Measurements from ENCODE around the gene ZNF423. TPM values are rescaled to one million over a fixed set of nuclear protein-coding genes. Genes with fewer than 3 reads are reported as not detected.

Gene ZNF423
- total and polyA plus RNA-seq, 2 experiments from 2014 or later = 14.9 to 41.8 TPM

DNA sequence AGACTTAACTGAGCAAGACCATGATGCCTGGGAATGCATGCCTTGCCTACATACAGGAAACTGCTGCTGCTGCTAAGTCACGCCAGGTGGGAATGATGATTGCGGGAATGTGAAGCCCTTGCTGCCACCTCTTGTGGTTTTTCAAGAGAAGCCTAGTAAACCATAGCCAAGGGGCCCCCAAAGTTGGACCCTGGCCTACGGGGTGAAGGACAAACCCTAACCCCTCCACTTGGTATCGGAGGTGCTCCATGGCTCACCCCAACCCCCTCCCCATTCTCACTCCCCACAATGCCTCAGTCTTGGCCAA is 233.9 kb downstream of the ZNF423 start:
- ATAC-seq = no peak
- Mint-ChIP-seq H3K27ac (no peak overlapping the region), H3K4me1 (peaks cover 11% of the 10 kb centered on the region), H3K27me3 (ENCODE audit: insufficient read depth, low read depth, poor library complexity) (peaks cover 2% of the 10 kb centered on the region), H3K9me3 (no peaks in the 10 kb centered on the region), H3K4me3 (no peak overlapping the region), H3K36me3 (ENCODE audit: low read depth) (peaks cover 7% of the 10 kb centered on the region)
- Histone ChIP-seq H3K36me3 (ENCODE audit: insufficient read depth) (no peaks in the 10 kb centered on the region), H2AFZ (no peak overlapping the region), H3K79me2 (replicated peaks; ENCODE audit: insufficient read depth) (no peaks in the 10 kb centered on the region), H3K9me2 (ENCODE audit: insufficient read depth) (0 out of 2 replicates have a peak, but pooled peaks cover 5% of the 10 kb centered on the region), H3K27ac (ENCODE audit: low read depth) (no peak overlapping the region), H3K4me3 (no peak overlapping the region), H3K4me2 (no peak overlapping the region), H3K27me3 (ENCODE audit: insufficient read depth) (no peaks in the 10 kb centered on the region), H3K4me1 (ENCODE audit: insufficient read depth) (peaks cover 4% of the 10 kb centered on the region; the same call in 1 of the 2 replicates), H4K20me1 (replicated peaks; ENCODE audit: insufficient read depth) (no peaks in the 10 kb centered on the region), H3F3A (replicated peaks; ENCODE audit: low read depth) (no peaks in the 10 kb centered on the region)
- TF ChIP-seq, protein P1, sequence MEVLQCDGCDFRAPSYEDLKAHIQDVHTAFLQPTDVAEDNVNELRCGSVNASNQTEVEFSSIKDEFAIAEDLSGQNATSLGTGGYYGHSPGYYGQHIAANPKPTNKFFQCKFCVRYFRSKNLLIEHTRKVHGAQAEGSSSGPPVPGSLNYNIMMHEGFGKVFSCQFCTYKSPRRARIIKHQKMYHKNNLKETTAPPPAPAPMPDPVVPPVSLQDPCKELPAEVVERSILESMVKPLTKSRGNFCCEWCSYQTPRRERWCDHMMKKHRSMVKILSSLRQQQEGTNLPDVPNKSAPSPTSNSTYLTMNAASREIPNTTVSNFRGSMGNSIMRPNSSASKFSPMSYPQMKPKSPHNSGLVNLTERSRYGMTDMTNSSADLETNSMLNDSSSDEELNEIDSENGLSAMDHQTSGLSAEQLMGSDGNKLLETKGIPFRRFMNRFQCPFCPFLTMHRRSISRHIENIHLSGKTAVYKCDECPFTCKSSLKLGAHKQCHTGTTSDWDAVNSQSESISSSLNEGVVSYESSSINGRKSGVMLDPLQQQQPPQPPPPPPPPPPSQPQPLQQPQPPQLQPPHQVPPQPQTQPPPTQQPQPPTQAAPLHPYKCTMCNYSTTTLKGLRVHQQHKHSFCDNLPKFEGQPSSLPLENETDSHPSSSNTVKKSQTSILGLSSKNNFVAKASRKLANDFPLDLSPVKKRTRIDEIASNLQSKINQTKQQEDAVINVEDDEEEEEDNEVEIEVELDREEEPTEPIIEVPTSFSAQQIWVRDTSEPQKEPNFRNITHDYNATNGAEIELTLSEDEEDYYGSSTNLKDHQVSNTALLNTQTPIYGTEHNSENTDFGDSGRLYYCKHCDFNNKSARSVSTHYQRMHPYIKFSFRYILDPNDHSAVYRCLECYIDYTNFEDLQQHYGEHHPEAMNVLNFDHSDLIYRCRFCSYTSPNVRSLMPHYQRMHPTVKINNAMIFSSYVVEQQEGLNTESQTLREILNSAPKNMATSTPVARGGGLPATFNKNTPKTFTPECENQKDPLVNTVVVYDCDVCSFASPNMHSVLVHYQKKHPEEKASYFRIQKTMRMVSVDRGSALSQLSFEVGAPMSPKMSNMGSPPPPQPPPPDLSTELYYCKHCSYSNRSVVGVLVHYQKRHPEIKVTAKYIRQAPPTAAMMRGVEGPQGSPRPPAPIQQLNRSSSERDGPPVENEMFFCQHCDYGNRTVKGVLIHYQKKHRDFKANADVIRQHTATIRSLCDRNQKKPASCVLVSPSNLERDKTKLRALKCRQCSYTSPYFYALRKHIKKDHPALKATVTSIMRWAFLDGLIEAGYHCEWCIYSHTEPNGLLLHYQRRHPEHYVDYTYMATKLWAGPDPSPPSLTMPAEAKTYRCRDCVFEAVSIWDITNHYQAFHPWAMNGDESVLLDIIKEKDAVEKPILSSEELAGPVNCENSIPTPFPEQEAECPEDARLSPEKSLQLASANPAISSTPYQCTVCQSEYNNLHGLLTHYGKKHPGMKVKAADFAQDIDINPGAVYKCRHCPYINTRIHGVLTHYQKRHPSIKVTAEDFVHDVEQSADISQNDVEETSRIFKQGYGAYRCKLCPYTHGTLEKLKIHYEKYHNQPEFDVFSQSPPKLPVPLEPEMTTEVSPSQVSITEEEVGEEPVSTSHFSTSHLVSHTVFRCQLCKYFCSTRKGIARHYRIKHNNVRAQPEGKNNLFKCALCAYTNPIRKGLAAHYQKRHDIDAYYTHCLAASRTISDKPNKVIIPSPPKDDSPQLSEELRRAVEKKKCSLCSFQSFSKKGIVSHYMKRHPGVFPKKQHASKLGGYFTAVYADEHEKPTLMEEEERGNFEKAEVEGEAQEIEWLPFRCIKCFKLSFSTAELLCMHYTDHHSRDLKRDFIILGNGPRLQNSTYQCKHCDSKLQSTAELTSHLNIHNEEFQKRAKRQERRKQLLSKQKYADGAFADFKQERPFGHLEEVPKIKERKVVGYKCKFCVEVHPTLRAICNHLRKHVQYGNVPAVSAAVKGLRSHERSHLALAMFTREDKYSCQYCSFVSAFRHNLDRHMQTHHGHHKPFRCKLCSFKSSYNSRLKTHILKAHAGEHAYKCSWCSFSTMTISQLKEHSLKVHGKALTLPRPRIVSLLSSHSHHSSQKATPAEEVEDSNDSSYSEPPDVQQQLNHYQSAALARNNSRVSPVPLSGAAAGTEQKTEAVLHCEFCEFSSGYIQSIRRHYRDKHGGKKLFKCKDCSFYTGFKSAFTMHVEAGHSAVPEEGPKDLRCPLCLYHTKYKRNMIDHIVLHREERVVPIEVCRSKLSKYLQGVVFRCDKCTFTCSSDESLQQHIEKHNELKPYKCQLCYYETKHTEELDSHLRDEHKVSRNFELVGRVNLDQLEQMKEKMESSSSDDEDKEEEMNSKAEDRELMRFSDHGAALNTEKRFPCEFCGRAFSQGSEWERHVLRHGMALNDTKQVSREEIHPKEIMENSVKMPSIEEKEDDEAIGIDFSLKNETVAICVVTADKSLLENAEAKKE (CRISPR knock-in tag; IDR thresholded peaks at IDR 0.05) = no peak
- TF ChIP-seq POLR2AphosphoS5 (IDR thresholded peaks at IDR 0.05; ENCODE audit: low read depth) (no peak), STAT1 (IDR thresholded peaks at IDR 0.05; ENCODE audit: unreplicated experiment) (no peak)
- DNase-seq (ENCODE audit: low spot score) = no peak

DNA sequence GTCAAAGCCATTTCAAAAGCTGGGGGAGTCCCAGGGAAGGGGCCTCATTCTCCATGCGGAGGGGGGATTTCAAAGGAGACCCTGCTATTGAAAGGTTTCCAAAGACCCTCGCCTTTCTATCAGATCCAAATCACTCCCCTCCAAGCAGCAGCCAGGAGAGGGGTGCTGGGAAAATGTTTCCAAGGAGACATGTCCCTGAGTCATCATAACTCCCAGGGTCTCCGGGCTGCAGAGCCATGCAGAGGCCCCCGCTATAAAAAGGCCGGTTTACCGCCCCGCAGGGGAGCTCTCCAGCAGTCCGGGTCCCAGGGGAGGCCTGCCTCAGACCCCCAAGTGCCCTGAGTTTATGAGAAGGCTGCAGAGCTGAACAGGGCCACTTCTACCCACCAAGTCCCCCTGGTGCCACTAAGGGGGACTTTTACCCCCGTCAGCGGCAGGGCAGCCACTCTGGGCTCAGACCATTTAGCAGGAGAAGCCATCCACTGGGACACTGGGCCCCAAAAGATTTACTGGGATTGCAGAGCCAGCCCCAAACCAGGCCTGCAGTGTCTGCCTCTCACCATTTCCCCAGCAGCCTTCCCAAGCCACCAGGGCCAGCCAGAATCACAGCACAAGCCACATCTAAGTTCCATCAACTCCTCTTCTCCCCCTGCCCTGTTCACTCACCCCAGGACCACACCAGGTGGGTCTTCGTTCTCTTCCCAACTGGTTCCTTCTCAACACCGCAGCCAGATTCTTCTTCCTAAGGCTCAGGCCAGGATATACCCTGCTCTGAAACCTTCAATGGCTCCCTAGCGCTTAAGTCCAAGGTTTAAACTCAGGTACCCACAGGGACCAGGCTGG is 234.4 kb downstream of the ZNF423 start:
- Histone ChIP-seq H2AFZ (no peak overlapping the region), H3K36me3 (ENCODE audit: insufficient read depth) (no peaks in the 10 kb centered on the region), H3K4me2 (no peak overlapping the region), H3K9me2 (ENCODE audit: insufficient read depth) (0 out of 2 replicates have a peak, but pooled peaks cover 5% of the 10 kb centered on the region), H3K27me3 (ENCODE audit: insufficient read depth) (no peaks in the 10 kb centered on the region), H3K79me2 (replicated peaks; ENCODE audit: insufficient read depth) (no peaks in the 10 kb centered on the region), H3F3A (replicated peaks; ENCODE audit: low read depth) (no peaks in the 10 kb centered on the region), H3K4me1 (ENCODE audit: insufficient read depth) (peaks cover 4% of the 10 kb centered on the region; the same call in 1 of the 2 replicates), H3K27ac (ENCODE audit: low read depth) (no peak overlapping the region), H3K4me3 (no peak overlapping the region), H4K20me1 (replicated peaks; ENCODE audit: insufficient read depth) (no peaks in the 10 kb centered on the region)
- no peak overlapping the region for H3K4me3 Mint-ChIP-seq
- no peak for DNase-seq (ENCODE audit: low spot score)
- no peaks in the 10 kb centered on the region for H3K9me3 Mint-ChIP-seq
- peaks cover 7% of the 10 kb centered on the region for H3K36me3 Mint-ChIP-seq (ENCODE audit: low read depth)
- H3K27ac Mint-ChIP-seq = peak overlapping the region; percentile 73; the same call in 1 of the 2 replicates
- peaks cover 11% of the 10 kb centered on the region for H3K4me1 Mint-ChIP-seq
- peak; percentile 14 for ATAC-seq
- peaks cover 2% of the 10 kb centered on the region for H3K27me3 Mint-ChIP-seq (ENCODE audit: insufficient read depth, low read depth, poor library complexity)
- TF ChIP-seq JUNB (IDR thresholded peaks at IDR 0.05; ENCODE audit: unreplicated experiment) (no peak), ZNF114 (CRISPR knock-in tag; IDR thresholded peaks at IDR 0.05) (no peak)
- TF ChIP-seq, protein P2, sequence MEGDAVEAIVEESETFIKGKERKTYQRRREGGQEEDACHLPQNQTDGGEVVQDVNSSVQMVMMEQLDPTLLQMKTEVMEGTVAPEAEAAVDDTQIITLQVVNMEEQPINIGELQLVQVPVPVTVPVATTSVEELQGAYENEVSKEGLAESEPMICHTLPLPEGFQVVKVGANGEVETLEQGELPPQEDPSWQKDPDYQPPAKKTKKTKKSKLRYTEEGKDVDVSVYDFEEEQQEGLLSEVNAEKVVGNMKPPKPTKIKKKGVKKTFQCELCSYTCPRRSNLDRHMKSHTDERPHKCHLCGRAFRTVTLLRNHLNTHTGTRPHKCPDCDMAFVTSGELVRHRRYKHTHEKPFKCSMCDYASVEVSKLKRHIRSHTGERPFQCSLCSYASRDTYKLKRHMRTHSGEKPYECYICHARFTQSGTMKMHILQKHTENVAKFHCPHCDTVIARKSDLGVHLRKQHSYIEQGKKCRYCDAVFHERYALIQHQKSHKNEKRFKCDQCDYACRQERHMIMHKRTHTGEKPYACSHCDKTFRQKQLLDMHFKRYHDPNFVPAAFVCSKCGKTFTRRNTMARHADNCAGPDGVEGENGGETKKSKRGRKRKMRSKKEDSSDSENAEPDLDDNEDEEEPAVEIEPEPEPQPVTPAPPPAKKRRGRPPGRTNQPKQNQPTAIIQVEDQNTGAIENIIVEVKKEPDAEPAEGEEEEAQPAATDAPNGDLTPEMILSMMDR (conservative IDR thresholded peaks at IDR 0.05; ENCODE audit: low read depth in 2 of 2) = no peak
